Transverse colon (tissue), 3 donors: ENCODE results near the gene FBXL19.

Source experiments
- CTCF ChIP-seq, 5 experiments: fragments of 200-600 bp in 3 of 5; fragments of 450-650 bp in 2 of 5; sonication (generic) in 3 of 5; IDR thresholded peaks; 1 replicate in 2 of 5; 2 replicates in 3 of 5; pipeline ENCODE4 v1.5.1; 2016 to 2017; ENCODE audit warnings: antibody characterized with exemption in 5 of 5, inconsistent platforms in 3 of 5, mild to moderate bottlenecking in 2 of 5, moderate library complexity in 1 of 5
- POLR2A ChIP-seq: fragments of 450-650 bp; IDR thresholded peaks from one replicate; pipeline ENCODE4 v1.6.1; 2016; ENCODE audit warnings: antibody characterized with exemption, mild to moderate bottlenecking, moderate library complexity

DNA sequence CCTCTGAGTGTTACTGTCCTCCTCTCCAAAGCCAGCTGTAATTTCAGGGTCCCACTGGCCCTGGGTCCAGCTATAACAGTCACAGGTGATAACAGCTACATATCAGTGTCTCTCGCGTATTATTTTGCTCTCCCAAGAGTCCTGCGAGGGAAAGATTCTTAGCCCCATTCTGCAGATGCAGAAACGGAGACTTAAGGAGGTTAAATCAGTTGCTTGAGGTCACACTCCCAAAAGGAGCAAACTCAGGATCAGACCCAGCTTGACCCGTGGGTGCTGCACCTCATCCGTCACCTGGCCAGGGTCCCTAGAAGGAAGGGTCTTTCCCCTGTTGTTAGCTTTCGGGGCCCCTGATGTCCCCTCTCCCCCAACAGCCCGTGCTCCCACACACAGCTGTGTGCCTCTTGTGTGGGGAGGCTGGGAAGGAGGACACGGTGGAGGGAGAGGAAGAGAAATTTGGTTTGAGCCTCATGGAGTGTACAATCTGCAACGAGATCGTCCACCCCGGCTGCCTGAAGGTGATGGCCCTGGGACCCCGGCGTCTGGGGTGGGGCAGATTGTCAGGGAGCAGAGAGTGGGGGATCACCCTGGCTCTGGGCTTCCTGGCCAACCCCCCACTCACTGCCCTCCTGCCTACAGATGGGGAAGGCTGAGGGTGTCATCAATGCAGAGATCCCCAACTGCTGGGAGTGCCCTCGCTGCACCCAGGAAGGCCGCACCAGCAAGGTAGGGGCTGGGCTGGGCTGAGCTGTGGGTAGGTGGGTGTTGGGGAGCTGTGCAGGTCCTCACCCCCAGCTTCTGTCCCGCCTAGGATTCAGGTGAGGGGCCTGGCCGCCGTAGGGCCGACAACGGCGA lies 3.8 kb downstream of the FBXL19 start:
- no peak for TF ChIP-seq CTCF (IDR thresholded peaks at IDR 0.05)
- no peak for TF ChIP-seq POLR2A
